Measurements from ENCODE around the gene RPAP2. TPM values are rescaled to one million over a fixed set of nuclear protein-coding genes. Genes with fewer than 3 reads are reported as not detected.

The RPAP2 gene
- total and polyA plus RNA-seq, 10 of the 15 experiments (the other 5 are each of a cell fraction or from before 2014, with no cell fraction given): 11.4 to 39.5 (median 21.7) TPM

DNA sequence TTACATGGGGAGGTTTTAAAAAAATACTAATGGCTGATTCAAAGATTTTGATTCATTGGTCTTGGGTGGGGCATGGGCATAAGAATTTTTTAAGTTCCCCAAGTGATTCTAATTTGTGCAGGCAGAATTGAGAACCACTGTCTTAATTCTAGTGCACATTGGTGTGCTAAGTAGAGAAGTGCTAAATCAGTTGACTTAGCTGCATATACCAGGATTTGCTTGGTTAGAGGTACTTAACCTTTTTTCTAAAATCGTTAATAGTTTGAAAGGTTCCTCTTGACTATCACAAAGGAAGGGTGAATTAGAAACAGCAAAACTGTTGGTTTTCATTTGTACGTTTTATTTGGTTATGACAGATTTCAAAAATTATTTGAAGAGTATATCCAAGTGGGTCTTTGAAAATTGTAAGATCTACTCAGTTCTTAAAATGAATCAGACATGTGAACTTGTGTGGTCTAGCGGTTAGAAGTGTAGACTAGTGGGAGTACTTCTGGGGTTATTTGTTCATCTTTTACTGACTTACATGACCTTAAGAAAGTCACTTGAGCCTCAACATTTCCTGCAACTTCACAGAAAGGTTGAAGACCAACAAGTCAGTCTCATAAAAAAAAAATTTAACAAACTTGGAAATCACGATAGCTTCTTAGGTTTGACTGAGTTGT, 66.7 kb downstream of the RPAP2 start:
- POLR2A ChIA-PET: interaction anchor here (0.6 to 1.3 kb wide), 3 partner anchors 33 to 49 kb away, joined by 3 to 4 read pairs (median 3); no protein-coding TSS in a partner anchor
- in situ Hi-C loops (cut with MboI) (no loop called here), intact Hi-C loops (cut with micrococcal nuclease; ENCODE audit: unreplicated experiment) (no loop called here)
- no peak for DNase-seq (ENCODE audit: low read depth, low spot score)
- Histone ChIP-seq H4K20me1 (ENCODE audit: control insufficient read depth, insufficient read depth) (no peaks in the 10 kb centered on the region), H3K4me1 (ENCODE audit: control insufficient read depth, insufficient read depth, low read length) (peaks cover 19% of the 10 kb centered on the region), H3K27ac (ENCODE audit: control insufficient read depth, insufficient read depth) (peak overlapping the region; percentile 37; the same call in 1 of the 2 replicates), H3K79me2 (ENCODE audit: control insufficient read depth, insufficient read depth, low read length) (no peaks in the 10 kb centered on the region), H3K27me3 (replicated peaks in 1 of 2; ENCODE audit: control insufficient read depth in 2 of 2, insufficient read depth in 2 of 2, low read length in 1 of 2) (no peaks in the 10 kb centered on the region), H2AFZ (ENCODE audit: control insufficient read depth, low read depth, low read length) (no peak overlapping the region; the same call in 1 of the 2 replicates), H3K9me3 (replicated peaks; ENCODE audit: control insufficient read depth, insufficient read depth, low read length) (no peaks in the 10 kb centered on the region), H3K4me3 (no peak overlapping the region), H3K36me3 (ENCODE audit: control insufficient read depth in 2 of 2, insufficient read depth in 2 of 2, low read length in 1 of 2) (peaks cover 0 to 2% of the 10 kb centered on the region in 2 experiments; a peak in 1 of 4 replicates), H3K4me2 (ENCODE audit: control insufficient read depth, insufficient read depth) (peak overlapping the region; percentile 13; the same call in 1 of the 2 replicates), H3K9ac (ENCODE audit: control insufficient read depth, insufficient read depth, low read length) (no peak overlapping the region)
- 42% methylated on average over 4 of the region's 4 CpGs for WGBS (ENCODE audit: insufficient coverage, insufficient replicate concordance, low lambda C conversion rate, missing lambda C conversion rate)
- FAIRE-seq: no peak
- peak; percentile 81 for ATAC-seq
- CTCF ChIA-PET: interaction anchor here (0.7 to 1.1 kb wide), 4 partner anchors 33 to 120 kb away, joined by 3 to 4 read pairs (median 3); no protein-coding TSS in a partner anchor
- RAD21 ChIA-PET (ENCODE audit: unreplicated experiment): interaction anchor here (0.7 to 1.1 kb wide), 2 partner anchors 34 to 109 kb away, joined by 3 read pairs; no protein-coding TSS in a partner anchor
- SMC1A ChIA-PET (ENCODE audit: uncharacterized antibody, unreplicated experiment): interaction anchor here (0.5 to 1.6 kb wide), 8 partner anchors 15 to 122 kb away, joined by 3 to 5 read pairs (median 4); partner anchors contain the start of gene GFI1
- no TSS peak for BruUV-seq (replicated peaks)
- peak; percentile 43; the same call in 1 of the 2 replicates for TF ChIP-seq IRF4 (IDR thresholded peaks at IDR 0.05; ENCODE audit: low read depth, low read length)
- TF ChIP-seq NR2F1 (conservative IDR thresholded peaks at IDR 0.05): peak; percentile 89
- TF ChIP-seq ZZZ3 (IDR thresholded peaks at IDR 0.05; ENCODE audit: control insufficient read depth, insufficient read length, low read depth): no peak
- TF ChIP-seq ZNF207 (IDR thresholded peaks at IDR 0.05; ENCODE audit: borderline replicate concordance): no peak
- peak; percentile 79 for TF ChIP-seq NFIC (IDR thresholded peaks at IDR 0.05; ENCODE audit: low read depth, low read length)
- 0 out of 2 replicates have a peak, but pooled peaks have one; percentile 11 for TF ChIP-seq FOXM1 (IDR thresholded peaks at IDR 0.05; ENCODE audit: low read depth, low read length)
- no peak for TF ChIP-seq HDGF (IDR thresholded peaks at IDR 0.05)
- TF ChIP-seq SPI1 (IDR thresholded peaks at IDR 0.05; ENCODE audit: borderline replicate concordance, insufficient read depth, low read depth, low read length): no peak
- TF ChIP-seq PAX8 (IDR thresholded peaks at IDR 0.05): no peak
- TF ChIP-seq NR2C2 (IDR thresholded peaks at IDR 0.05; ENCODE audit: borderline replicate concordance, control insufficient read depth, insufficient read length, low read depth): no peak
- TF ChIP-seq ELK1 (IDR thresholded peaks at IDR 0.05; ENCODE audit: low read depth, low read length): no peak
- no peak for TF ChIP-seq CHD2 (IDR thresholded peaks at IDR 0.05; ENCODE audit: borderline replicate concordance, low read depth, low read length)
- TF ChIP-seq CREM (IDR thresholded peaks at IDR 0.05; ENCODE audit: low read depth): no peak; the same call in 1 of the 2 replicates
- TF ChIP-seq, protein P1, sequence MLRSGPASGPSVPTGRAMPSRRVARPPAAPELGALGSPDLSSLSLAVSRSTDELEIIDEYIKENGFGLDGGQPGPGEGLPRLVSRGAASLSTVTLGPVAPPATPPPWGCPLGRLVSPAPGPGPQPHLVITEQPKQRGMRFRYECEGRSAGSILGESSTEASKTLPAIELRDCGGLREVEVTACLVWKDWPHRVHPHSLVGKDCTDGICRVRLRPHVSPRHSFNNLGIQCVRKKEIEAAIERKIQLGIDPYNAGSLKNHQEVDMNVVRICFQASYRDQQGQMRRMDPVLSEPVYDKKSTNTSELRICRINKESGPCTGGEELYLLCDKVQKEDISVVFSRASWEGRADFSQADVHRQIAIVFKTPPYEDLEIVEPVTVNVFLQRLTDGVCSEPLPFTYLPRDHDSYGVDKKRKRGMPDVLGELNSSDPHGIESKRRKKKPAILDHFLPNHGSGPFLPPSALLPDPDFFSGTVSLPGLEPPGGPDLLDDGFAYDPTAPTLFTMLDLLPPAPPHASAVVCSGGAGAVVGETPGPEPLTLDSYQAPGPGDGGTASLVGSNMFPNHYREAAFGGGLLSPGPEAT (IDR thresholded peaks at IDR 0.05; ENCODE audit: low read depth): 0 out of 2 replicates have a peak, but pooled peaks have one; percentile 21
- TF ChIP-seq EGR1 (IDR thresholded peaks at IDR 0.05; ENCODE audit: borderline replicate concordance in 1 of 2, low read depth in 2 of 2, low read length in 2 of 2): no peak
- peak; percentile 68; the same call in 1 of the 2 replicates for TF ChIP-seq CBFB (IDR thresholded peaks at IDR 0.05; ENCODE audit: low read depth)
- TF ChIP-seq DPF2 (IDR thresholded peaks at IDR 0.05): no peak
- TF ChIP-seq POLR2AphosphoS5 (IDR thresholded peaks at IDR 0.05; ENCODE audit: low read length): no peak
- TF ChIP-seq JUNB (IDR thresholded peaks at IDR 0.05): peak; percentile 70
- TF ChIP-seq EED (IDR thresholded peaks at IDR 0.05; ENCODE audit: low read depth): no peak
